IMR-90 (cell line): ENCODE measurements around the gene LRRTM4. TPM values are rescaled to one million over a fixed set of nuclear protein-coding genes. Genes with fewer than 3 reads are reported as not detected.

ENCODE experiments used
- ATAC-seq: fragments of 200-7000 bp; cut with Tn5 transposase; 2 replicates; pipeline ENCODE4 v1.9.1; 2020; ENCODE audit warnings: low read depth, mild to moderate bottlenecking, moderate library complexity
- BruUV-seq: library from RNA; stranded (reverse); fragments of 400-500 nt; replicated peaks from 2 replicates; lab custom pipeline; 2021; lab: Mats Ljungman, UMichigan
- CTCF ChIA-PET: fragments of 300-600 bp; formaldehyde crosslinking; extraction: SDS; loops from one replicate; lab custom pipeline; 2021; ENCODE audit warnings: antibody characterized with exemption; lab: Yijun Ruan, JAX
- POLR2A ChIA-PET: fragments of 300-600 bp; sonication (Branson Sonifier 250); formaldehyde crosslinking; loops from one replicate; lab custom pipeline; 2022; ENCODE audit warnings: antibody characterized with exemption; ENCODE audit not compliant: unreplicated experiment; lab: Charles Lee
- DNase-seq: peaks from one replicate; pipeline ENCODE4 v3.0.0; 2013
- H2AFZ ChIP-seq: replicated peaks from 2 replicates; pipeline ENCODE3; 2013; ENCODE audit warnings: low read length, mild to moderate bottlenecking; ENCODE audit not compliant: poor library complexity
- H2AK5ac ChIP-seq: 2 replicates; pipeline ENCODE4 v1.6.1; 2013; ENCODE audit warnings: low read depth, low read length, inconsistent platforms
- H2AK9ac ChIP-seq: replicated peaks from 2 replicates; pipeline ENCODE3; 2013; ENCODE audit warnings: mild to moderate bottlenecking, low read depth, low read length, moderate library complexity; ENCODE audit not compliant: poor library complexity
- H2BK120ac ChIP-seq: 2 replicates; pipeline ENCODE4 v1.6.1; 2013; ENCODE audit warnings: low read depth, low read length, inconsistent platforms
- H2BK15ac ChIP-seq: 3 replicates; pipeline ENCODE4 v1.6.1; 2013; ENCODE audit warnings: low read depth, low read length, inconsistent platforms
- H2BK20ac ChIP-seq: 2 replicates; pipeline ENCODE4 v1.6.1; 2013; ENCODE audit warnings: low read depth, mild to moderate bottlenecking, inconsistent platforms, low read length, moderate library complexity
- H2BK5ac ChIP-seq: 2 replicates; pipeline ENCODE4 v1.6.1; 2013; ENCODE audit warnings: mild to moderate bottlenecking, low read depth, low read length, inconsistent platforms; ENCODE audit not compliant: poor library complexity, severe bottlenecking
- H3K14ac ChIP-seq: replicated peaks from 2 replicates; pipeline ENCODE4 v1.6.1; 2013; ENCODE audit warnings: low read depth, low read length, inconsistent platforms
- H3K18ac ChIP-seq: 2 replicates; pipeline ENCODE4 v1.6.1; 2013; ENCODE audit warnings: low read depth, low read length, control low read depth
- H3K23ac ChIP-seq: 2 replicates; pipeline ENCODE4 v1.6.1; 2013; ENCODE audit warnings: low read depth, low read length, inconsistent platforms
- H3K27ac ChIP-seq: 2 replicates; pipeline ENCODE4 v1.5.1; 2013; ENCODE audit warnings: mild to moderate bottlenecking, control low read depth, low read length; ENCODE audit not compliant: insufficient read depth
- H3K27me3 ChIP-seq: 2 replicates; pipeline ENCODE4 v1.6.1; 2013; ENCODE audit warnings: low read length; ENCODE audit not compliant: control insufficient read depth, insufficient read depth
- H3K36me3 ChIP-seq: 2 replicates; pipeline ENCODE4 v1.6.1; 2013; ENCODE audit warnings: low read length, mixed read lengths; ENCODE audit not compliant: control insufficient read depth, insufficient read depth
- H3K4ac ChIP-seq: 2 replicates; pipeline ENCODE4 v1.6.1; 2013; ENCODE audit warnings: low read depth, low read length, inconsistent platforms
- H3K4me1 ChIP-seq: 2 replicates; pipeline ENCODE4 v1.6.1; 2013; ENCODE audit warnings: low read length, mixed read lengths; ENCODE audit not compliant: control insufficient read depth, insufficient read depth
- H3K4me2 ChIP-seq: 2 replicates; pipeline ENCODE4 v1.6.1; 2013; ENCODE audit warnings: low read depth, mild to moderate bottlenecking, control low read depth, low read length, moderate library complexity
- H3K4me3 ChIP-seq: 2 replicates; pipeline ENCODE4 v1.5.1; 2013; ENCODE audit warnings: low read depth, mild to moderate bottlenecking, control low read depth, low read length, moderate library complexity; ENCODE audit not compliant: insufficient read depth
- H3K56ac ChIP-seq: 2 replicates; pipeline ENCODE4 v1.6.1; 2013; ENCODE audit warnings: low read length, inconsistent platforms; ENCODE audit not compliant: insufficient read depth; ENCODE audit errors: extremely low read depth
- H3K79me1 ChIP-seq, 2 experiments: 2 replicates each; pipeline ENCODE4 v1.6.1; 2013; ENCODE audit warnings: low read length in 2 of 2, inconsistent platforms in 1 of 2, low read depth in 1 of 2
- H3K9ac ChIP-seq: 2 replicates; pipeline ENCODE4 v1.6.1; 2013; ENCODE audit warnings: low read depth, low read length, control low read depth
- H3K9me1 ChIP-seq: 2 replicates; pipeline ENCODE4 v1.6.1; 2013; ENCODE audit warnings: low read length, inconsistent platforms; ENCODE audit not compliant: insufficient read depth
- H3K9me3 ChIP-seq: 2 replicates; pipeline ENCODE4 v1.6.1; 2013; ENCODE audit warnings: low read length; ENCODE audit not compliant: control insufficient read depth, insufficient read depth
- H4K20me1 ChIP-seq: 2 replicates; pipeline ENCODE4 v1.6.1; 2013; ENCODE audit warnings: low read length, inconsistent platforms; ENCODE audit not compliant: insufficient read depth
- H4K5ac ChIP-seq: 2 replicates; pipeline ENCODE4 v1.6.1; 2013; ENCODE audit warnings: mild to moderate bottlenecking, low read depth, low read length, control low read depth
- H4K8ac ChIP-seq, 2 experiments: 2 replicates each; pipeline ENCODE4 v1.6.1; 2013; ENCODE audit warnings: low read depth in 2 of 2, low read length in 2 of 2, control low read depth in 1 of 2, inconsistent platforms in 1 of 2
- H4K91ac ChIP-seq: 2 replicates; pipeline ENCODE4 v1.6.1; 2013; ENCODE audit warnings: low read depth, low read length, inconsistent platforms; ENCODE audit not compliant: insufficient read depth
- BHLHE40 ChIP-seq: fragments of 150-350 bp; IDR thresholded peaks from 2 replicates; pipeline ENCODE4 v1.6.1; 2016; ENCODE audit warnings: mild to moderate bottlenecking, low read depth, low read length
- CTCF ChIP-seq: conservative IDR thresholded peaks from 2 replicates; pipeline ENCODE4 v1.5.1; 2012; ENCODE audit warnings: mild to moderate bottlenecking, low read depth, low read length, improper control_type of control experiment
- RCOR1 ChIP-seq: IDR thresholded peaks from 2 replicates; pipeline ENCODE4 v1.6.1; 2012; ENCODE audit warnings: mild to moderate bottlenecking, low read length, improper control_type of control experiment; ENCODE audit not compliant: insufficient replicate concordance
- RFX5 ChIP-seq: IDR thresholded peaks from 2 replicates; pipeline ENCODE4 v1.8.0; 2012; ENCODE audit warnings: low read depth, mild to moderate bottlenecking, low read length, moderate library complexity
- WGBS, 2 experiments: methylation state at CpG; one replicate each; pipeline versions ENCODE4 v1.1.5 to v1.1.7; 2013; ENCODE audit warnings: missing lambda C conversion rate in 2 of 2; ENCODE audit not compliant: insufficient read length in 1 of 2; ENCODE audit errors: extremely low coverage in 2 of 2; 5-methylcytosine and 5-hydroxymethylcytosine counted together
- dilution Hi-C: fragments of 300-500 bp; cut with HindIII; formaldehyde crosslinking; loops from one replicate; pipeline ENCODE4 v1.14.3; 2018; ENCODE audit warnings: low sequenced_read_pairs; ENCODE audit not compliant: unreplicated experiment
- in situ Hi-C: fragments of 300-500 bp; cut with MboI; formaldehyde crosslinking; loops from 3 replicates; pipeline ENCODE4 v1.14.3; 2019; ENCODE audit warnings: low sequenced_read_pairs, inconsistent platforms, mixed read lengths
- intact Hi-C: fragments of 100-400 bp; cut with micrococcal nuclease; formaldehyde crosslinking; loops from 2 replicates; pipeline ENCODE4 v1.10.0; 2022
- polyA plus RNA-seq, 3 experiments: library from polyadenylated mRNA; depleted of rRNA; stranded (reverse); fragments of >200 nt; gene quantifications; 2 replicates each; pipeline ENCODE4 v1.2.3, GENCODE V29; 2012; ENCODE audit warnings: low replicate concordance in 1 of 3
- total RNA-seq: library from RNA; depleted of rRNA; stranded (reverse); fragments of >200 nt; gene quantifications from 2 replicates; pipeline ENCODE4 v1.2.3, GENCODE V29; 2012

The LRRTM4 gene
- total and polyA plus RNA-seq, 2 of the 4 experiments (the other 2 are of a cell fraction): not detected

- no peak for TF ChIP-seq BHLHE40
- TF ChIP-seq RFX5: no peak
- TF ChIP-seq CTCF: no peak
- TF ChIP-seq RCOR1: no peak
- Histone ChIP-seq H4K5ac (no peak overlapping the region), H3K9me1 (no peaks in the 10 kb centered on the region), H2BK15ac (no peak overlapping the region), H3K4me3 (no peak overlapping the region), H3K79me1 (no peaks in the 10 kb centered on the region), H4K91ac (no peak overlapping the region), H4K20me1 (no peaks in the 10 kb centered on the region), H3K27me3 (no peaks in the 10 kb centered on the region), H3K27ac (no peak overlapping the region), H2BK5ac (no peak overlapping the region), H3K23ac (no peak overlapping the region), H3K9me3 (no peaks in the 10 kb centered on the region), H3K4me1 (no peaks in the 10 kb centered on the region), H3K14ac (no peak overlapping the region), H4K8ac (no peak overlapping the region), H3K18ac (no peak overlapping the region), H2BK20ac (no peak overlapping the region), H2AK5ac (no peak overlapping the region), H3K9ac (no peak overlapping the region), H2AFZ (no peak overlapping the region), H2AK9ac (no peak overlapping the region), H2BK120ac (no peak overlapping the region), H3K36me3 (no peaks in the 10 kb centered on the region), H3K4ac (no peak overlapping the region), H3K4me2 (no peak overlapping the region), H3K56ac (no peak overlapping the region)
- in situ Hi-C loops: no loop called here
- WGBS, 2 experiments: no CpG with 5 or more reads among the region's 3 CpGs
- CTCF ChIA-PET: no interaction called here
- BruUV-seq: no TSS peak
- intact Hi-C loops: no loop called here
- POLR2A ChIA-PET: no interaction called here
- dilution Hi-C loops: no loop called here
- no peak for ATAC-seq
- DNase-seq: no peak
Measured at GRCh38 chr2:77028032-77028600, 494.1 kb downstream of the LRRTM4 start.
